Measurements from ENCODE around the gene SEMA6D.
A peak's percentile ranks its signal among the peaks of the same experiment; 100 is the strongest.

- TF ChIP-seq POLR2A (IDR thresholded peaks at IDR 0.05) = no peak
- TF ChIP-seq CTCF (IDR thresholded peaks at IDR 0.05) = peak in 2 of 4 donors; percentile 33 to 37
Measured at GRCh38 chr15:47711655-47712054, 5.7 kb upstream of the SEMA6D start.

Measured in right lobe of liver (tissue), 4 donors.